Measurements from ENCODE around the gene KCNC4.
A peak's percentile ranks its signal among the peaks of the same experiment; 100 is the strongest.

The KCNC4 gene

GRCh38 chr1:110189181-110189580 is 20.9 kb upstream of the KCNC4 start:
- DNase-seq: no peak

- DNase-seq: peak; percentile 65 to 77
Observed at GRCh38 chr1:110190282-110190929, 19.7 kb upstream of the KCNC4 start.

GRCh38 chr1:110192541-110192940 is 17.6 kb upstream of the KCNC4 start:
- no peak for DNase-seq

- DNase-seq: no peak
Observed at GRCh38 chr1:110195196-110195595, 14.9 kb upstream of the KCNC4 start.

GRCh38 chr1:110196917-110197765 is 13.0 kb upstream of the KCNC4 start:
- DNase-seq: peak; percentile 44 to 67

GRCh38 chr1:110197905-110198629 is 12.0 kb upstream of the KCNC4 start:
- no peak for DNase-seq

- no peak for DNase-seq
Observed at GRCh38 chr1:110198746-110199145, 11.4 kb upstream of the KCNC4 start.

GRCh38 chr1:110200190-110200589 is 9.9 kb upstream of the KCNC4 start:
- no peak for DNase-seq

- no peak for DNase-seq
Observed at GRCh38 chr1:110200666-110201065, 9.4 kb upstream of the KCNC4 start.

- no peak for DNase-seq
Observed at GRCh38 chr1:110201157-110201825, 8.8 kb upstream of the KCNC4 start.

GRCh38 chr1:110203021-110203661 is 7.0 kb upstream of the KCNC4 start:
- DNase-seq: peak; percentile 64 to 70

- no peak for DNase-seq
Observed at GRCh38 chr1:110205156-110205555, 5.0 kb upstream of the KCNC4 start.

GRCh38 chr1:110205591-110206155 is 4.4 kb upstream of the KCNC4 start:
- DNase-seq: no peak

- DNase-seq: no peak
Observed at GRCh38 chr1:110206261-110206920, 3.7 kb upstream of the KCNC4 start.

- peak; percentile 43 to 44 for DNase-seq
Observed at GRCh38 chr1:110207831-110208230, 2.3 kb upstream of the KCNC4 start.

GRCh38 chr1:110208916-110209645 is 1.0 kb upstream of the KCNC4 start:
- DNase-seq: no peak

GRCh38 chr1:110210604-110211495 is 736 bp downstream of the KCNC4 start:
- peak in 1 of 2 experiments; percentile 36 for DNase-seq

GRCh38 chr1:110211496-110212168 is 1.5 kb downstream of the KCNC4 start:
- no peak for DNase-seq

Measured in NCI-H2081 (cell line).